GM12872 (cell line): ENCODE results near the gene DUT.

Experiments used
- TF ChIP-seq, protein P1 (sequence below): IDR thresholded peaks from 3 replicates; pipeline ENCODE4 v1.5.1; 2011; ENCODE audit warnings: low read depth, mild to moderate bottlenecking, low read length, moderate library complexity; ENCODE audit not compliant: insufficient read depth

The DUT gene

DNA sequence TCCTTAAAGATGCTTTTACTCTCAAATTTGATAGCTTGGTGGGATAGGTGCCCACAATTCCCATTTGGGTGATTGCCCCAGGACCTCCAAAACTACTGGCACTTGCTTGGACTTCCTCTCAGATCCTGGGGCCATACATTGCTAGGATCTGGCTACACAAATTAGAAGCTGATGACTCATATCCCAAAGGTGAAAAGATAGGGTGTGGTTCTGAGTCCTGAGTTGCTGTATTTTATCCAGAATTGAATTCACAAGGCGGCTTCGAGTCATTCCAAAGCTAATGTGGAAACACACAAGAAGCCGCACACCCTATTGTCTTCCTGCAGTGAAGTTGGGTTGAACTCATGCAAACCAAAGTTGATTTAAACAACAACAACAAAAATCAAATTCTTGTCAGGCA is 53.4 kb downstream of the DUT start:
- TF ChIP-seq, protein P1, sequence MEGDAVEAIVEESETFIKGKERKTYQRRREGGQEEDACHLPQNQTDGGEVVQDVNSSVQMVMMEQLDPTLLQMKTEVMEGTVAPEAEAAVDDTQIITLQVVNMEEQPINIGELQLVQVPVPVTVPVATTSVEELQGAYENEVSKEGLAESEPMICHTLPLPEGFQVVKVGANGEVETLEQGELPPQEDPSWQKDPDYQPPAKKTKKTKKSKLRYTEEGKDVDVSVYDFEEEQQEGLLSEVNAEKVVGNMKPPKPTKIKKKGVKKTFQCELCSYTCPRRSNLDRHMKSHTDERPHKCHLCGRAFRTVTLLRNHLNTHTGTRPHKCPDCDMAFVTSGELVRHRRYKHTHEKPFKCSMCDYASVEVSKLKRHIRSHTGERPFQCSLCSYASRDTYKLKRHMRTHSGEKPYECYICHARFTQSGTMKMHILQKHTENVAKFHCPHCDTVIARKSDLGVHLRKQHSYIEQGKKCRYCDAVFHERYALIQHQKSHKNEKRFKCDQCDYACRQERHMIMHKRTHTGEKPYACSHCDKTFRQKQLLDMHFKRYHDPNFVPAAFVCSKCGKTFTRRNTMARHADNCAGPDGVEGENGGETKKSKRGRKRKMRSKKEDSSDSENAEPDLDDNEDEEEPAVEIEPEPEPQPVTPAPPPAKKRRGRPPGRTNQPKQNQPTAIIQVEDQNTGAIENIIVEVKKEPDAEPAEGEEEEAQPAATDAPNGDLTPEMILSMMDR, result no peak

DNA sequence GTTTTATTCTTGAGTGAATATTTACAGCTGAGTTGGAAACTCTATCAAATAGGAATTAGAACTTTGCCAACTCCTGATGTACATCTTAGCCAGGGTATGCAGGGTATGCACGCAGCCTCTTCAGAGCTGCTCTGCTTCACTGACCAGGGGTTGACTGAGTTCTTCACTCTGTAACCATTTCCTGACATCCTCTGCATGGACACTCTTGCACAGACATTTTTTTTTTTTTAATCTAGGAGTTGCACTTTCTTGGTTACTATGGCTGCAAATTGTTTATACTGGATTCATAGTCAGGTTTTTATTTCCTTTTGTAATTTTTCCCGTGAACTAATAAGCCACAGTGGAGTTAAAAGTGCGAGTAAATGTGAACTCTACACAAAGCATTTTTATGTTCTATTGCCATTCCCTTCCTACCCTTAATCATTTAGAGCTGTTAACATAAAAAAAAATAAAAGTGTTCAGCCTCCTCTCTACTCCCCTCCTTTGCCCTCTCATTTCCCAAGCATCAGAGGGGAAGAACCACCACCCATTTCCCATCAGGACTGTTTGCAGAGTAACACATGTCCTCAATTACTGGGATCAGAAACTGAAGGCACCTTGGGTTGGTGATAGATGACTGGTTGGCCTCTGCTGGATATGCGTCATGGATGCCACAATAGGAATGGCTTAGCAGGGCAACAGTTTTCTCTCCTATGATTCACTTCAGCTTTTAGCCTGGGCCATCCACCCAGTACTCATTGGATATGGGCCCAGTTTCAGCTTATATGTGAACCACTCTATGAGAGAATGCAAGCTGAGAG is 54.0 kb downstream of the DUT start:
- TF ChIP-seq, protein P1, result no peak

DNA sequence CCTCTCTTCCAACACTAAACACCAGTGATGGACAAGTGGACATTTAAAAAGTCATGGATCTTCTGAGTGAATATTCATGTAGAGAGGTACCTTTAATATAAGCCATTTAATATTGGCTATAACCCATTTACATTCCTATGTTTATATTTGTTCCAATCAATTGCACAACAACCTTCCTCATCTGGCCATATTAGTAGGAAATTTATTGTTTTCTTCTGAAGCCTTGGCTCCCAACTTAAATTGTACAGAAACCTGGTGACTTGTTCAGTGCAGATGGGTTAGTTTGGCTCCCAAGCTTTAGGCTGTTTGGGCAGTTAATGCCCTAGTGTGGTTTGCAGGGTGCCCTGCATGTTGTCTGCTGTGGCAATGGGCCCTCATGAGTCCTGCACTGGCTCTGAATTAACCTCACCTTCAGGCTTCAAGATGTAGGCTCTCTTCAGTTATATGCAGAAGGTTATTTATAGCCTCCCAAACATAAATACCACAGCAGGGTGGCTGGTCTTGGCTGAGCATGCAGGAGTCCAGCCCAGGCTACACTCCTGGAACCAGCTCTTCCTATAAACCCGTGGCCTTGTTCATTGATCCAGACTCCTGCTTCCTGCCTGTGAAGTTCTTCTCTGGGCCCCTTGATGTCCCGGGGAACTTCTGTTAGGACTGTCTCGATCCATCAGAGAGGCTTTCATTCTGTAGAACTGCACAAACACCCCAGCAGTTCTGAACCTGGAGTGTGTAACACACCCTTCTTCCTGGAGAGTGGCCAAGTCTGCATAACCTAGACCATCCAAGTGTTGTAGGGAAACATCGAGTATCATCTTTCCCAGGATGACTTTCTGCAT is 57.0 kb downstream of the DUT start:
- TF ChIP-seq, protein P1, result no peak

DNA sequence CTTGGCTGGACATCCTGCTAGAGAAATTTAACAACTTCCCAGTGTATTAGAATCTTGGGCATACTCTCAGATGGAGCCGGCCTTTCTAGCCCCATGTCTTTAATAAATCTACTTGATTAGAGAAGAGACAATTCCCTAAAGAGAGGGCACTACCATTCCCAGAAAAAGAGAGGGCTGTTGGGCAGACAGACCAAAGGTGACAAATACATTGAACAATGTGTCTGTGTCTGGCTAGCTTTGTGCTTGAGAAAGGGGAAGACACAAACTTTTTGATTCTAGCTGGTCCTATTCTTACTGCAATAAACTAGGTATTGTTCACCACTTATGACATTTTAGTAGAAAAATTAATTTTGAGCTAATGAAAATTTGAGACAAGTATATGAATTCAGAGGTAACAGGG is 57.7 kb downstream of the DUT start:
- TF ChIP-seq, protein P1, result no peak

DNA sequence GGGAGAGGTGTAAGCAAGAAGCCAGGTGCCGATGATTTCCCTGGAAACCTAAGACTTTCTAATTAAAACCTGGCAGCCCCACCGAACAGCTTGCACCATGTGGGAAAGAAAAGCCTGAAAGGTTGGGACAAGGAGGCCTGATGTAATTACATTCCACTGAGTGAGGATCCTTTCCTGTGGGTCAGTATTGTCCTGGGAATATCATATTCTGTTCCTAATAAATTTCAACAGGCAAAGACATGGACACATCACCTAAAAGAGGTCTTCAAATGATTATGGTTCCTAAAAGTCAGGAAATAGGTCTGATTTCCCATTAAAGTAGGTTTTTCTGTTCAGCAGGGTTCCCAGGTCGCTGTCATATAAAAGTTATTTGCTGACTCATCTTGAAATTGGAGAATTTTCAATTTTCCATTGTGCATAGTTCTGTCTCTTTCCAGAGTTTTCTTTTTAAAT is 58.5 kb downstream of the DUT start:
- TF ChIP-seq, protein P1, result no peak

DNA sequence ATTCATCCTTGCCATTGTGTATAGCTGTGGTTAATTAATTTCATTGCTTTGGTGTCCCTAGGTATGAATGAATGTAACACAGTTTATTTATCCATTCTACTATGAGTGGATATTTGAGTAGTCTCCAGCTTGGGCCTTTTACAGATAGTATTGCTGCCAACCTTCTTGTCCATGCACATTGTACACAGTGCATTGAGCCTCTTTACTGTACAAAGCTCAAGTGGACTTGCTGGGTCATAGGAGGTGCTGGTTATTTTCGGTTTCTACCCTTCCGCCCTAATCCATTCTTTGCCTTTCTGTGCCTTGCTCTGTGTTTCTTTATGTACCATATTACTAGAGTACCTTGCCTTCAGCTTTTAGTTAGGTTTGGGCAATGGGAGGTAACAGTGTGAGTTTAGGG is 60.7 kb downstream of the DUT start:
- TF ChIP-seq, protein P1, result no peak

DNA sequence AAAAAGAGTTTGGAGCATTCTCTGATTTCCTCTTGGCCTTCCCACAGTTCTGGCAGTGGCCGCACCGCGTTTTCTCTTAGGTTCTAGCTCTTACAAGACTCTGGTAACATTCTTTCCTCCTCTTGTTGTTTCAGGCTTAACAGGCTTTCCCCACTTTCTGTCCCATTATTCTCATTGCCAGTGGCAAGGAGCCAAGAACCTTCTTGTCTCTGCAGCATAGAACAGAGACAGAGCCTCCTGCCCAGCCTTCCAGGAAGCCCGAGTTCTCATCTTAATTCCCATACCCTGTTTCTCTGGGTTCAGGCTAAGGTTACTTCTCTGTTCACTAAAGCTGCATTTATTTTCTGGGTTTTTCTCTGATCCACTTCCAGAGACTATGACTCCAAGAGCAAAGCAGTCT is 61.1 kb downstream of the DUT start:
- TF ChIP-seq, protein P1, result no peak
